GM23338 (cell line): ENCODE measurements around the gene THSD7A. TPM values are rescaled to one million over a fixed set of nuclear protein-coding genes. Genes with fewer than 3 reads are reported as not detected.

ENCODE experiments used
- ATAC-seq: fragments of 200-7000 bp; cut with Tn5 transposase; 3 replicates; pipeline ENCODE4 v1.9.1; 2020
- DNase-seq: peaks from one replicate; pipeline ENCODE4 v3.0.0-alpha.2; 2015; ENCODE audit warnings: low spot score
- H2AFZ ChIP-seq: fragments of 200-600 bp; sonication (generic); 2 replicates; pipeline ENCODE4 v1.8.0; 2016; ENCODE audit warnings: antibody characterized with exemption, mild to moderate bottlenecking, moderate library complexity
- H3F3A ChIP-seq: fragments of 200-600 bp; sonication (generic); replicated peaks from 2 replicates; pipeline ENCODE4 v1.8.0; 2017; ENCODE audit warnings: antibody characterized with exemption, mixed run types, low read depth
- H3K27ac ChIP-seq: fragments of 200-600 bp; sonication (generic); 2 replicates; pipeline ENCODE4 v1.6.1; 2016; ENCODE audit warnings: low read depth
- H3K27me3 ChIP-seq: fragments of 200-600 bp; sonication (generic); 2 replicates; pipeline ENCODE4 v1.8.0; 2016; ENCODE audit warnings: mild to moderate bottlenecking, mixed run types, moderate library complexity; ENCODE audit not compliant: insufficient read depth
- H3K36me3 ChIP-seq: fragments of 200-600 bp; sonication (generic); 2 replicates; pipeline ENCODE4 v1.8.0; 2016; ENCODE audit warnings: mild to moderate bottlenecking; ENCODE audit not compliant: insufficient read depth
- H3K4me1 ChIP-seq: fragments of 200-600 bp; sonication (generic); 2 replicates; pipeline ENCODE4 v1.8.0; 2016; ENCODE audit warnings: mild to moderate bottlenecking, moderate library complexity; ENCODE audit not compliant: insufficient read depth
- H3K4me2 ChIP-seq: fragments of 200-600 bp; sonication (generic); 2 replicates; pipeline ENCODE4 v1.7.1; 2017; ENCODE audit warnings: mixed run types
- H3K4me3 ChIP-seq: fragments of 200-600 bp; sonication (generic); 2 replicates; pipeline ENCODE4 v1.6.1; 2016; ENCODE audit warnings: mixed run types
- H3K79me2 ChIP-seq: fragments of 200-600 bp; sonication (generic); replicated peaks from 2 replicates; pipeline ENCODE4 v1.8.0; 2017; ENCODE audit warnings: mild to moderate bottlenecking; ENCODE audit not compliant: insufficient read depth
- H3K9me2 ChIP-seq: fragments of 200-600 bp; sonication (generic); 2 replicates; pipeline ENCODE4 v1.8.0; 2017; ENCODE audit not compliant: insufficient read depth
- H4K20me1 ChIP-seq: fragments of 200-600 bp; sonication (generic); replicated peaks from 2 replicates; pipeline ENCODE4 v1.8.0; 2017; ENCODE audit warnings: mild to moderate bottlenecking; ENCODE audit not compliant: insufficient read depth
- H3K27ac Mint-ChIP-seq: 2 replicates; pipeline ENCODE4 v1.8.0; 2020; ENCODE audit warnings: inconsistent platforms, mild to moderate bottlenecking, moderate library complexity, mixed read lengths
- H3K27me3 Mint-ChIP-seq: 3 replicates; pipeline ENCODE4 v1.8.0; 2022; ENCODE audit warnings: low read depth, mild to moderate bottlenecking, moderate library complexity, mixed read lengths, inconsistent platforms; ENCODE audit not compliant: insufficient read depth, poor library complexity
- H3K36me3 Mint-ChIP-seq: 3 replicates; pipeline ENCODE4 v1.8.0; 2021; ENCODE audit warnings: low read depth, mild to moderate bottlenecking, inconsistent platforms, moderate library complexity, mixed read lengths
- H3K4me1 Mint-ChIP-seq: 3 replicates; pipeline ENCODE4 v1.8.0; 2020; ENCODE audit warnings: mild to moderate bottlenecking, inconsistent platforms, mixed read lengths
- H3K4me3 Mint-ChIP-seq: 3 replicates; pipeline ENCODE4 v1.8.0; 2021; ENCODE audit warnings: moderate library complexity, mild to moderate bottlenecking, inconsistent platforms, mixed read lengths
- H3K9me3 Mint-ChIP-seq: 3 replicates; pipeline ENCODE4 v1.8.0; 2020; ENCODE audit warnings: moderate library complexity, mild to moderate bottlenecking, inconsistent platforms, mixed read lengths
- CREB1 ChIP-seq: fragments of 250-450 bp; sonication (Bioruptor Pico); IDR thresholded peaks from 2 replicates; pipeline ENCODE4 v1.5.0; 2020; ENCODE audit warnings: low read depth, mild to moderate bottlenecking, moderate library complexity
- EZH2 ChIP-seq: fragments of 200-600 bp; sonication (generic); IDR thresholded peaks from one replicate; pipeline ENCODE4 v1.8.0; 2017; ENCODE audit warnings: antibody characterized with exemption, mild to moderate bottlenecking, low read depth; ENCODE audit not compliant: unreplicated experiment
- EZH2phosphoT487 ChIP-seq: fragments of 200-600 bp; sonication (generic); IDR thresholded peaks from one replicate; pipeline ENCODE4 v1.8.1; 2018; ENCODE audit warnings: antibody characterized with exemption; ENCODE audit not compliant: unreplicated experiment
- JUNB ChIP-seq: IDR thresholded peaks from one replicate; pipeline ENCODE4 v1.6.1; 2016; ENCODE audit warnings: antibody characterized with exemption; ENCODE audit not compliant: unreplicated experiment
- POLR2AphosphoS5 ChIP-seq: IDR thresholded peaks from 2 replicates; pipeline ENCODE4 v1.6.1; 2016; ENCODE audit warnings: antibody characterized with exemption, low read depth
- ZNF114 ChIP-seq: fragments of 250-450 bp; sonication (Bioruptor Pico); IDR thresholded peaks from 2 replicates; pipeline ENCODE4 v1.5.0; 2020; ENCODE audit warnings: mild to moderate bottlenecking, moderate library complexity
- ZNF331 ChIP-seq: fragments of 250-450 bp; sonication (Bioruptor Pico); IDR thresholded peaks from 2 replicates; pipeline ENCODE4 v1.5.0; 2020; ENCODE audit warnings: low read depth, mild to moderate bottlenecking, moderate library complexity
- polyA plus RNA-seq: library from polyadenylated mRNA; unstranded; fragments of >200 nt; fragmentation: Nextera tagmentation; extraction: Ambion mirVana; gene quantifications from 2 replicates; pipeline ENCODE4 v1.2.1, GENCODE V29; 2016
- total RNA-seq: library from RNA; depleted of rRNA; stranded (reverse); fragments of >200 nt; shearing (Covaris generic); gene quantifications from 2 replicates; pipeline ENCODE4 v1.2.3, GENCODE V29; 2014
- TF ChIP-seq, protein P1 (sequence below): IDR thresholded peaks from one replicate; pipeline ENCODE4 v1.6.1; 2018; ENCODE audit warnings: antibody characterized with exemption; ENCODE audit not compliant: unreplicated experiment
- TF ChIP-seq, protein P2 (sequence below): IDR thresholded peaks from 2 replicates; pipeline ENCODE4 v1.6.1; 2016; ENCODE audit warnings: antibody characterized with exemption
- TF ChIP-seq, protein P3 (sequence below): fragments of 250-450 bp; sonication (Bioruptor Pico); IDR thresholded peaks from 2 replicates; pipeline ENCODE4 v1.5.0; 2020; ENCODE audit warnings: mild to moderate bottlenecking, moderate library complexity

Gene THSD7A
- total and polyA plus RNA-seq, 2 experiments from 2014 or later: 1.3 to 2.1 TPM

DNA sequence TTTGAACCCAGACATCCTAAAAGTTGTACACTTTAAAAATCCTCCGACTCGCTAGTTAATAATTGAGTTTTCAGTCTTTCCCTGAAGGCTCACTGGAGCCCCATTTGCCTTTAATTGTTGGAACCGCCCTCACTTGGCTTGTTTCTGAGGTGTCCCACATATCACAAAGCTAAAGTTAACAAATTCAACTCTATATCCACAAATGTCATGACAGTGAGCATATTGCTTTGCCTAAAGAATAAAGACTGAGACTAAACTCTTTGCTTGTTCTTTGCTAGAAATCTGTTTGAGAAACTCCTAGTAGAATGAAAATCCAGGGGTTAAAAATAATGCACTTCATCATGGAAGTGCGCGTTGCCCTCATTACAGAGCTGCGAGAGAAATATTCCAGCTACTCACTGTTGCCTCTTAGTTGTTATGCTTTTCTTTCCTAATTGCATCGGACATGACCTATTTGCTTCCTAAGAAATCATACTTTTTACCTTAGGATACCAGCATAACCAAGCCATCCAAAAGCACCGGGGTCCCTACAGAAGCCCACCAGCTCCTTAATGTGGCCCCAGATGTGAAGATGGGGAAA lies 752 bp downstream of the THSD7A start:
- H3K27ac Mint-ChIP-seq: no peak overlapping the region

DNA sequence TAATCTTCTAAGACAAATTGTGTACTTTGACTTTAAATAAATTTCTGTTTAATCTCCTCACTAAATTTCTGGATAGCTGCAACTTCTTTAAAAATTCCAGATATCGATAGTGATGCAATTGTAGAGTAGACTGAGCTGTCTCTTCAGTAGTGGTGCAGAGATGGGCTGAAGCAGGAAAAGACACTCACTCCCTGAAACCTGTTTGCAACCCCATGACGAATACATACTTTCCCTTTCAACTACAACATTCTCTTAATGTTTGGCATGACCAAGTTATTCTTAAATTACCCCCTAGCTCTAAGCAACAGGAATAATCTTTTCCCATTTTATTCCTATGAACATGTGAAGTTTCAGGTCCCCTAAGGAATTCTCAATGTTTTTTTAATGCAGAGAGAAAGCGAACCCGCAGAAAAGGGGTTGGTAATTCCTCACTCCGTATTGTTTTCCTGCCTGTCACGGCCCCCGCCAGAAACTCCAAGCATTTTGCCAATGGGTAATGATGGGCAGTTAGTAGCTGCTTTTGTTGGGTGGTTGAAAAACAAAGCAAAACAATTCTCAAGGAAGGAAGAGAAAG lies 1.3 kb downstream of the THSD7A start:
- Mint-ChIP-seq H3K36me3 (no peaks in the 10 kb centered on the region), H3K4me1 (peaks cover 19% of the 10 kb centered on the region), H3K27ac (no peak overlapping the region), H3K4me3 (peak overlapping the region; percentile 78), H3K9me3 (no peaks in the 10 kb centered on the region), H3K27me3 (no peaks in the 10 kb centered on the region)
- Histone ChIP-seq H2AFZ (peak overlapping the region; percentile 95), H3K4me1 (peaks cover 20% of the 10 kb centered on the region), H3K27me3 (peaks cover 22% of the 10 kb centered on the region), H3F3A (0 out of 2 replicates have a peak, but pooled peaks cover 2% of the 10 kb centered on the region), H3K36me3 (no peaks in the 10 kb centered on the region), H3K9me2 (no peaks in the 10 kb centered on the region), H3K4me2 (peak overlapping the region; percentile 89), H3K27ac (no peak overlapping the region), H3K79me2 (no peaks in the 10 kb centered on the region), H4K20me1 (no peaks in the 10 kb centered on the region), H3K4me3 (peak overlapping the region; percentile 68)
- DNase-seq: peak; percentile 19
- no peak for ATAC-seq
- TF ChIP-seq, protein P1, sequence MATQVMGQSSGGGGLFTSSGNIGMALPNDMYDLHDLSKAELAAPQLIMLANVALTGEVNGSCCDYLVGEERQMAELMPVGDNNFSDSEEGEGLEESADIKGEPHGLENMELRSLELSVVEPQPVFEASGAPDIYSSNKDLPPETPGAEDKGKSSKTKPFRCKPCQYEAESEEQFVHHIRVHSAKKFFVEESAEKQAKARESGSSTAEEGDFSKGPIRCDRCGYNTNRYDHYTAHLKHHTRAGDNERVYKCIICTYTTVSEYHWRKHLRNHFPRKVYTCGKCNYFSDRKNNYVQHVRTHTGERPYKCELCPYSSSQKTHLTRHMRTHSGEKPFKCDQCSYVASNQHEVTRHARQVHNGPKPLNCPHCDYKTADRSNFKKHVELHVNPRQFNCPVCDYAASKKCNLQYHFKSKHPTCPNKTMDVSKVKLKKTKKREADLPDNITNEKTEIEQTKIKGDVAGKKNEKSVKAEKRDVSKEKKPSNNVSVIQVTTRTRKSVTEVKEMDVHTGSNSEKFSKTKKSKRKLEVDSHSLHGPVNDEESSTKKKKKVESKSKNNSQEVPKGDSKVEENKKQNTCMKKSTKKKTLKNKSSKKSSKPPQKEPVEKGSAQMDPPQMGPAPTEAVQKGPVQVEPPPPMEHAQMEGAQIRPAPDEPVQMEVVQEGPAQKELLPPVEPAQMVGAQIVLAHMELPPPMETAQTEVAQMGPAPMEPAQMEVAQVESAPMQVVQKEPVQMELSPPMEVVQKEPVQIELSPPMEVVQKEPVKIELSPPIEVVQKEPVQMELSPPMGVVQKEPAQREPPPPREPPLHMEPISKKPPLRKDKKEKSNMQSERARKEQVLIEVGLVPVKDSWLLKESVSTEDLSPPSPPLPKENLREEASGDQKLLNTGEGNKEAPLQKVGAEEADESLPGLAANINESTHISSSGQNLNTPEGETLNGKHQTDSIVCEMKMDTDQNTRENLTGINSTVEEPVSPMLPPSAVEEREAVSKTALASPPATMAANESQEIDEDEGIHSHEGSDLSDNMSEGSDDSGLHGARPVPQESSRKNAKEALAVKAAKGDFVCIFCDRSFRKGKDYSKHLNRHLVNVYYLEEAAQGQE: no peak
- TF ChIP-seq, protein P2, sequence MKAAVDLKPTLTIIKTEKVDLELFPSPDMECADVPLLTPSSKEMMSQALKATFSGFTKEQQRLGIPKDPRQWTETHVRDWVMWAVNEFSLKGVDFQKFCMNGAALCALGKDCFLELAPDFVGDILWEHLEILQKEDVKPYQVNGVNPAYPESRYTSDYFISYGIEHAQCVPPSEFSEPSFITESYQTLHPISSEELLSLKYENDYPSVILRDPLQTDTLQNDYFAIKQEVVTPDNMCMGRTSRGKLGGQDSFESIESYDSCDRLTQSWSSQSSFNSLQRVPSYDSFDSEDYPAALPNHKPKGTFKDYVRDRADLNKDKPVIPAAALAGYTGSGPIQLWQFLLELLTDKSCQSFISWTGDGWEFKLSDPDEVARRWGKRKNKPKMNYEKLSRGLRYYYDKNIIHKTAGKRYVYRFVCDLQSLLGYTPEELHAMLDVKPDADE: no peak
- no peak for TF ChIP-seq JUNB
- TF ChIP-seq EZH2: no peak
- no peak for TF ChIP-seq CREB1 (CRISPR knock-in tag)
- TF ChIP-seq ZNF114 (CRISPR knock-in tag): no peak
- no peak for TF ChIP-seq EZH2phosphoT487
- no peak for TF ChIP-seq ZNF331 (CRISPR knock-in tag)
- TF ChIP-seq, protein P3, sequence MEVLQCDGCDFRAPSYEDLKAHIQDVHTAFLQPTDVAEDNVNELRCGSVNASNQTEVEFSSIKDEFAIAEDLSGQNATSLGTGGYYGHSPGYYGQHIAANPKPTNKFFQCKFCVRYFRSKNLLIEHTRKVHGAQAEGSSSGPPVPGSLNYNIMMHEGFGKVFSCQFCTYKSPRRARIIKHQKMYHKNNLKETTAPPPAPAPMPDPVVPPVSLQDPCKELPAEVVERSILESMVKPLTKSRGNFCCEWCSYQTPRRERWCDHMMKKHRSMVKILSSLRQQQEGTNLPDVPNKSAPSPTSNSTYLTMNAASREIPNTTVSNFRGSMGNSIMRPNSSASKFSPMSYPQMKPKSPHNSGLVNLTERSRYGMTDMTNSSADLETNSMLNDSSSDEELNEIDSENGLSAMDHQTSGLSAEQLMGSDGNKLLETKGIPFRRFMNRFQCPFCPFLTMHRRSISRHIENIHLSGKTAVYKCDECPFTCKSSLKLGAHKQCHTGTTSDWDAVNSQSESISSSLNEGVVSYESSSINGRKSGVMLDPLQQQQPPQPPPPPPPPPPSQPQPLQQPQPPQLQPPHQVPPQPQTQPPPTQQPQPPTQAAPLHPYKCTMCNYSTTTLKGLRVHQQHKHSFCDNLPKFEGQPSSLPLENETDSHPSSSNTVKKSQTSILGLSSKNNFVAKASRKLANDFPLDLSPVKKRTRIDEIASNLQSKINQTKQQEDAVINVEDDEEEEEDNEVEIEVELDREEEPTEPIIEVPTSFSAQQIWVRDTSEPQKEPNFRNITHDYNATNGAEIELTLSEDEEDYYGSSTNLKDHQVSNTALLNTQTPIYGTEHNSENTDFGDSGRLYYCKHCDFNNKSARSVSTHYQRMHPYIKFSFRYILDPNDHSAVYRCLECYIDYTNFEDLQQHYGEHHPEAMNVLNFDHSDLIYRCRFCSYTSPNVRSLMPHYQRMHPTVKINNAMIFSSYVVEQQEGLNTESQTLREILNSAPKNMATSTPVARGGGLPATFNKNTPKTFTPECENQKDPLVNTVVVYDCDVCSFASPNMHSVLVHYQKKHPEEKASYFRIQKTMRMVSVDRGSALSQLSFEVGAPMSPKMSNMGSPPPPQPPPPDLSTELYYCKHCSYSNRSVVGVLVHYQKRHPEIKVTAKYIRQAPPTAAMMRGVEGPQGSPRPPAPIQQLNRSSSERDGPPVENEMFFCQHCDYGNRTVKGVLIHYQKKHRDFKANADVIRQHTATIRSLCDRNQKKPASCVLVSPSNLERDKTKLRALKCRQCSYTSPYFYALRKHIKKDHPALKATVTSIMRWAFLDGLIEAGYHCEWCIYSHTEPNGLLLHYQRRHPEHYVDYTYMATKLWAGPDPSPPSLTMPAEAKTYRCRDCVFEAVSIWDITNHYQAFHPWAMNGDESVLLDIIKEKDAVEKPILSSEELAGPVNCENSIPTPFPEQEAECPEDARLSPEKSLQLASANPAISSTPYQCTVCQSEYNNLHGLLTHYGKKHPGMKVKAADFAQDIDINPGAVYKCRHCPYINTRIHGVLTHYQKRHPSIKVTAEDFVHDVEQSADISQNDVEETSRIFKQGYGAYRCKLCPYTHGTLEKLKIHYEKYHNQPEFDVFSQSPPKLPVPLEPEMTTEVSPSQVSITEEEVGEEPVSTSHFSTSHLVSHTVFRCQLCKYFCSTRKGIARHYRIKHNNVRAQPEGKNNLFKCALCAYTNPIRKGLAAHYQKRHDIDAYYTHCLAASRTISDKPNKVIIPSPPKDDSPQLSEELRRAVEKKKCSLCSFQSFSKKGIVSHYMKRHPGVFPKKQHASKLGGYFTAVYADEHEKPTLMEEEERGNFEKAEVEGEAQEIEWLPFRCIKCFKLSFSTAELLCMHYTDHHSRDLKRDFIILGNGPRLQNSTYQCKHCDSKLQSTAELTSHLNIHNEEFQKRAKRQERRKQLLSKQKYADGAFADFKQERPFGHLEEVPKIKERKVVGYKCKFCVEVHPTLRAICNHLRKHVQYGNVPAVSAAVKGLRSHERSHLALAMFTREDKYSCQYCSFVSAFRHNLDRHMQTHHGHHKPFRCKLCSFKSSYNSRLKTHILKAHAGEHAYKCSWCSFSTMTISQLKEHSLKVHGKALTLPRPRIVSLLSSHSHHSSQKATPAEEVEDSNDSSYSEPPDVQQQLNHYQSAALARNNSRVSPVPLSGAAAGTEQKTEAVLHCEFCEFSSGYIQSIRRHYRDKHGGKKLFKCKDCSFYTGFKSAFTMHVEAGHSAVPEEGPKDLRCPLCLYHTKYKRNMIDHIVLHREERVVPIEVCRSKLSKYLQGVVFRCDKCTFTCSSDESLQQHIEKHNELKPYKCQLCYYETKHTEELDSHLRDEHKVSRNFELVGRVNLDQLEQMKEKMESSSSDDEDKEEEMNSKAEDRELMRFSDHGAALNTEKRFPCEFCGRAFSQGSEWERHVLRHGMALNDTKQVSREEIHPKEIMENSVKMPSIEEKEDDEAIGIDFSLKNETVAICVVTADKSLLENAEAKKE (CRISPR knock-in tag): no peak
- TF ChIP-seq POLR2AphosphoS5: no peak

More for the DNA sequence above, 752 bp downstream of the THSD7A start:
- Histone ChIP-seq H3K4me2 (peak overlapping the region; percentile 89), H4K20me1 (no peaks in the 10 kb centered on the region), H3K4me1 (peaks cover 25% of the 10 kb centered on the region), H3F3A (0 out of 2 replicates have a peak, but pooled peaks cover 2% of the 10 kb centered on the region), H3K4me3 (peak overlapping the region; percentile 68), H3K36me3 (no peaks in the 10 kb centered on the region), H3K27ac (no peak overlapping the region), H2AFZ (peak overlapping the region; percentile 95), H3K79me2 (no peaks in the 10 kb centered on the region), H3K9me2 (no peaks in the 10 kb centered on the region), H3K27me3 (peaks cover 22% of the 10 kb centered on the region)
- no peak for TF ChIP-seq CREB1 (CRISPR knock-in tag)
- DNase-seq (peak; percentile 15), ATAC-seq (peak; percentile 6; the same call in 2 of the 3 replicates)
- no peaks in the 10 kb centered on the region for H3K9me3 Mint-ChIP-seq
- H3K4me3 Mint-ChIP-seq: peak overlapping the region; percentile 78
- H3K27me3 Mint-ChIP-seq: no peaks in the 10 kb centered on the region
- peaks cover 19% of the 10 kb centered on the region for H3K4me1 Mint-ChIP-seq
- peaks cover 3% of the 10 kb centered on the region; the same call in 1 of the 3 replicates for H3K36me3 Mint-ChIP-seq
